Mucosa of descending colon (tissue), 3 donors: ENCODE data around the gene CD46. TPM values are rescaled to one million over a fixed set of nuclear protein-coding genes. Genes with fewer than 3 reads are reported as not detected.

ENCODE experiments used
- ATAC-seq: fragments of 200-7000 bp; cut with Tn5 transposase; one replicate; pipeline ENCODE4 v1.9.1; 2020; ENCODE audit warnings: mild to moderate bottlenecking, moderate library complexity
- DNase-seq, 3 donors: peaks; one replicate each; pipeline ENCODE4 v3.0.0-alpha.2; 2020
- H3K36me3 ChIP-seq: fragments of 200-600 bp; one replicate; pipeline ENCODE4 v1.8.0; 2021; ENCODE audit warnings: low read depth, mild to moderate bottlenecking
- H3K4me1 ChIP-seq: fragments of 200-600 bp; one replicate; pipeline ENCODE4 v1.8.0; 2021; ENCODE audit warnings: low read depth, mild to moderate bottlenecking
- H3K4me3 ChIP-seq: fragments of 200-600 bp; one replicate; pipeline ENCODE4 v1.8.0; 2021; ENCODE audit warnings: mild to moderate bottlenecking
- H3K9me3 ChIP-seq: fragments of 200-600 bp; one replicate; pipeline ENCODE4 v1.8.0; 2021; ENCODE audit warnings: mild to moderate bottlenecking
- CTCF ChIP-seq: fragments of 200-600 bp; IDR thresholded peaks from one replicate; pipeline ENCODE4 v1.8.0; 2022; ENCODE audit warnings: antibody characterized with exemption, mild to moderate bottlenecking
- intact Hi-C, 2 donors: fragments of 100-400 bp; cut with DNase I in 1 of 2; cut with micrococcal nuclease in 1 of 2; formaldehyde crosslinking; loops; one replicate each; pipeline versions ENCODE4 v1.11.0 to v1.11.1; 2022; cut with DNase I, micrococcal nuclease
- total RNA-seq, 3 donors: library from RNA; stranded (reverse); fragmentation: NEBNext Ultra II Directional in 2 of 3; extraction: Animal tissue kit (Norgen Biotek cat#: 25700) in 2 of 3; gene quantifications; one replicate each; pipeline versions ENCODE4 v1.2.1 to v1.2.4, GENCODE V29; 2021 to 2023
- donor health status: DM: no; HTN: no; CAD: no; lungs with moderate emphysema.
- donor health status: DM: no; HTN: no; CAD: no.
- donor health status: DM: no; HTN: yes; CAD: no.

CD46 gene
- total RNA-seq, 3 donors from 2014 or later = 170 to 260 (median 202) TPM

GRCh38 chr1:207817778-207818751 is 66.2 kb downstream of the CD46 start:
- peaks cover 53% of the 10 kb centered on the region for H3K4me1 ChIP-seq
- H3K36me3 ChIP-seq = peaks cover 9% of the 10 kb centered on the region
- H3K4me3 ChIP-seq = no peak overlapping the region
- intact Hi-C loops = no loop called here
- no peak for ATAC-seq
- TF ChIP-seq CTCF = no peak
- DNase-seq = no peak
- H3K9me3 ChIP-seq = no peaks in the 10 kb centered on the region

- Histone ChIP-seq H3K9me3 (no peaks in the 10 kb centered on the region), H3K4me3 (no peak overlapping the region), H3K36me3 (peaks cover 9% of the 10 kb centered on the region), H3K4me1 (peaks cover 54% of the 10 kb centered on the region)
- intact Hi-C loops = no loop called here
- no peak for TF ChIP-seq CTCF
- ATAC-seq (no peak), DNase-seq (no peak)
These were observed 67.2 kb downstream of the CD46 start for GRCh38 chr1:207818971-207819451.

GRCh38 chr1:207820568-207821463 is 69.0 kb downstream of the CD46 start:
- intact Hi-C loops = no loop called here
- no peak for TF ChIP-seq CTCF
- DNase-seq = no peak
- no peak for ATAC-seq
- peaks cover 65% of the 10 kb centered on the region for H3K4me1 ChIP-seq
- no peaks in the 10 kb centered on the region for H3K9me3 ChIP-seq
- H3K36me3 ChIP-seq = peaks cover under 1% of the 10 kb centered on the region
- no peak overlapping the region for H3K4me3 ChIP-seq

- ATAC-seq (no peak), DNase-seq (no peak)
- Histone ChIP-seq H3K4me1 (peaks cover 68% of the 10 kb centered on the region), H3K9me3 (no peaks in the 10 kb centered on the region), H3K36me3 (no peaks in the 10 kb centered on the region), H3K4me3 (no peak overlapping the region)
- TF ChIP-seq CTCF = no peak
- intact Hi-C loops = no loop called here
These were observed 69.7 kb downstream of the CD46 start for GRCh38 chr1:207821464-207822045.

- no peaks in the 10 kb centered on the region for H3K9me3 ChIP-seq
- no peak overlapping the region for H3K4me3 ChIP-seq
- peaks cover 69% of the 10 kb centered on the region for H3K4me1 ChIP-seq
- intact Hi-C loops = no loop called here
- DNase-seq = peak in 1 of 3 donors; percentile 44
- ATAC-seq = peak; percentile 11
- no peak for TF ChIP-seq CTCF
- no peaks in the 10 kb centered on the region for H3K36me3 ChIP-seq
These were observed 70.3 kb downstream of the CD46 start for GRCh38 chr1:207822124-207822601.
